Kidney epithelial cell (primary cell): Measurements from ENCODE around the gene FAM219B. TPM values are rescaled to one million over a fixed set of nuclear protein-coding genes. Genes with fewer than 3 reads are reported as not detected.

Experiments
- DNase-seq: peaks from one replicate; pipeline ENCODE4 v3.0.0-alpha.2; 2010; ENCODE audit warnings: low read depth
- H3K27me3 ChIP-seq: 2 replicates; pipeline ENCODE4 v1.6.0; 2011; ENCODE audit warnings: low read length; ENCODE audit not compliant: control insufficient read depth, insufficient read depth
- H3K36me3 ChIP-seq: 2 replicates; pipeline ENCODE4 v1.5.1; 2011; ENCODE audit warnings: low read length; ENCODE audit not compliant: control insufficient read depth, insufficient read depth
- H3K4me3 ChIP-seq: 2 replicates; pipeline ENCODE4 v1.5.1; 2011; ENCODE audit warnings: low read depth, mild to moderate bottlenecking, control low read depth, low read length
- CTCF ChIP-seq: IDR thresholded peaks from 2 replicates; pipeline ENCODE4 v1.5.1; 2011; ENCODE audit warnings: mild to moderate bottlenecking, moderate library complexity, low read length, control low read depth, inconsistent platforms; ENCODE audit not compliant: insufficient read depth, poor library complexity, severe bottlenecking
- total RNA-seq: library from RNA; depleted of rRNA; stranded (reverse); fragments of >200 nt; gene quantifications from 2 replicates; pipeline ENCODE4 v1.2.3, GENCODE V29; 2015

FAM219B gene
- total RNA-seq, 1 donor from 2014 or later, result 42.2 TPM

- Histone ChIP-seq H3K36me3 (no peaks in the 10 kb centered on the region), H3K4me3 (no peak overlapping the region), H3K27me3 (no peaks in the 10 kb centered on the region)
- TF ChIP-seq CTCF, result no peak
- no peak for DNase-seq
Observed at GRCh38 chr15:74869726-74870407, 36.8 kb downstream of the FAM219B start.

GRCh38 chr15:74869372-74869725 is 37.3 kb downstream of the FAM219B start:
- TF ChIP-seq CTCF, result no peak
- H3K27me3 ChIP-seq, result no peaks in the 10 kb centered on the region
- H3K4me3 ChIP-seq, result no peak overlapping the region
- no peaks in the 10 kb centered on the region for H3K36me3 ChIP-seq
- no peak for DNase-seq

GRCh38 chr15:74868059-74868458 is 38.6 kb downstream of the FAM219B start:
- Histone ChIP-seq H3K4me3 (no peak overlapping the region), H3K36me3 (no peaks in the 10 kb centered on the region), H3K27me3 (no peaks in the 10 kb centered on the region)
- TF ChIP-seq CTCF, result no peak
- DNase-seq, result no peak

GRCh38 chr15:74867466-74868038 is 39.1 kb downstream of the FAM219B start:
- Histone ChIP-seq H3K4me3 (no peak overlapping the region), H3K36me3 (no peaks in the 10 kb centered on the region), H3K27me3 (no peaks in the 10 kb centered on the region)
- no peak for DNase-seq
- TF ChIP-seq CTCF, result no peak

GRCh38 chr15:74866090-74866489 is 40.6 kb downstream of the FAM219B start:
- Histone ChIP-seq H3K4me3 (no peak overlapping the region), H3K36me3 (no peaks in the 10 kb centered on the region), H3K27me3 (no peaks in the 10 kb centered on the region)
- DNase-seq, result peak; percentile 59
- TF ChIP-seq CTCF, result no peak

- no peak overlapping the region for H3K4me3 ChIP-seq
- no peaks in the 10 kb centered on the region for H3K36me3 ChIP-seq
- H3K27me3 ChIP-seq, result no peaks in the 10 kb centered on the region
- no peak for DNase-seq
- no peak for TF ChIP-seq CTCF
Observed at GRCh38 chr15:74865316-74865715, 41.3 kb downstream of the FAM219B start.
